IMR-90 (cell line): ENCODE measurements around the gene IL12RB1. TPM values are rescaled to one million over a fixed set of nuclear protein-coding genes. Genes with fewer than 3 reads are reported as not detected.

Experiments used
- ATAC-seq: fragments of 200-7000 bp; cut with Tn5 transposase; 2 replicates; pipeline ENCODE4 v1.9.1; 2020; ENCODE audit warnings: low read depth, mild to moderate bottlenecking, moderate library complexity
- BruUV-seq: library from RNA; stranded (reverse); fragments of 400-500 nt; replicated peaks from 2 replicates; lab custom pipeline; 2021; lab: Mats Ljungman, UMichigan
- CTCF ChIA-PET: fragments of 300-600 bp; formaldehyde crosslinking; extraction: SDS; loops from one replicate; lab custom pipeline; 2021; ENCODE audit warnings: antibody characterized with exemption; lab: Yijun Ruan, JAX
- POLR2A ChIA-PET: fragments of 300-600 bp; sonication (Branson Sonifier 250); formaldehyde crosslinking; loops from one replicate; lab custom pipeline; 2022; ENCODE audit warnings: antibody characterized with exemption; ENCODE audit not compliant: unreplicated experiment; lab: Charles Lee
- DNase-seq: peaks from one replicate; pipeline ENCODE4 v3.0.0; 2013
- H2AFZ ChIP-seq: replicated peaks from 2 replicates; pipeline ENCODE3; 2013; ENCODE audit warnings: low read length, mild to moderate bottlenecking; ENCODE audit not compliant: poor library complexity
- H2AK5ac ChIP-seq: 2 replicates; pipeline ENCODE4 v1.6.1; 2013; ENCODE audit warnings: low read depth, low read length, inconsistent platforms
- H2AK9ac ChIP-seq: replicated peaks from 2 replicates; pipeline ENCODE3; 2013; ENCODE audit warnings: mild to moderate bottlenecking, low read depth, low read length, moderate library complexity; ENCODE audit not compliant: poor library complexity
- H2BK120ac ChIP-seq: 2 replicates; pipeline ENCODE4 v1.6.1; 2013; ENCODE audit warnings: low read depth, low read length, inconsistent platforms
- H2BK15ac ChIP-seq: 3 replicates; pipeline ENCODE4 v1.6.1; 2013; ENCODE audit warnings: low read depth, low read length, inconsistent platforms
- H2BK20ac ChIP-seq: 2 replicates; pipeline ENCODE4 v1.6.1; 2013; ENCODE audit warnings: low read depth, mild to moderate bottlenecking, inconsistent platforms, low read length, moderate library complexity
- H2BK5ac ChIP-seq: 2 replicates; pipeline ENCODE4 v1.6.1; 2013; ENCODE audit warnings: mild to moderate bottlenecking, low read depth, low read length, inconsistent platforms; ENCODE audit not compliant: poor library complexity, severe bottlenecking
- H3K14ac ChIP-seq: replicated peaks from 2 replicates; pipeline ENCODE4 v1.6.1; 2013; ENCODE audit warnings: low read depth, low read length, inconsistent platforms
- H3K18ac ChIP-seq: 2 replicates; pipeline ENCODE4 v1.6.1; 2013; ENCODE audit warnings: low read depth, low read length, control low read depth
- H3K23ac ChIP-seq: 2 replicates; pipeline ENCODE4 v1.6.1; 2013; ENCODE audit warnings: low read depth, low read length, inconsistent platforms
- H3K27ac ChIP-seq: 2 replicates; pipeline ENCODE4 v1.5.1; 2013; ENCODE audit warnings: mild to moderate bottlenecking, control low read depth, low read length; ENCODE audit not compliant: insufficient read depth
- H3K27me3 ChIP-seq: 2 replicates; pipeline ENCODE4 v1.6.1; 2013; ENCODE audit warnings: low read length; ENCODE audit not compliant: control insufficient read depth, insufficient read depth
- H3K36me3 ChIP-seq: 2 replicates; pipeline ENCODE4 v1.6.1; 2013; ENCODE audit warnings: low read length, mixed read lengths; ENCODE audit not compliant: control insufficient read depth, insufficient read depth
- H3K4ac ChIP-seq: 2 replicates; pipeline ENCODE4 v1.6.1; 2013; ENCODE audit warnings: low read depth, low read length, inconsistent platforms
- H3K4me1 ChIP-seq: 2 replicates; pipeline ENCODE4 v1.6.1; 2013; ENCODE audit warnings: low read length, mixed read lengths; ENCODE audit not compliant: control insufficient read depth, insufficient read depth
- H3K4me2 ChIP-seq: 2 replicates; pipeline ENCODE4 v1.6.1; 2013; ENCODE audit warnings: low read depth, mild to moderate bottlenecking, control low read depth, low read length, moderate library complexity
- H3K4me3 ChIP-seq: 2 replicates; pipeline ENCODE4 v1.5.1; 2013; ENCODE audit warnings: low read depth, mild to moderate bottlenecking, control low read depth, low read length, moderate library complexity; ENCODE audit not compliant: insufficient read depth
- H3K56ac ChIP-seq: 2 replicates; pipeline ENCODE4 v1.6.1; 2013; ENCODE audit warnings: low read length, inconsistent platforms; ENCODE audit not compliant: insufficient read depth; ENCODE audit errors: extremely low read depth
- H3K79me1 ChIP-seq, 2 experiments: 2 replicates each; pipeline ENCODE4 v1.6.1; 2013; ENCODE audit warnings: low read length in 2 of 2, inconsistent platforms in 1 of 2, low read depth in 1 of 2
- H3K9ac ChIP-seq: 2 replicates; pipeline ENCODE4 v1.6.1; 2013; ENCODE audit warnings: low read depth, low read length, control low read depth
- H3K9me1 ChIP-seq: 2 replicates; pipeline ENCODE4 v1.6.1; 2013; ENCODE audit warnings: low read length, inconsistent platforms; ENCODE audit not compliant: insufficient read depth
- H3K9me3 ChIP-seq: 2 replicates; pipeline ENCODE4 v1.6.1; 2013; ENCODE audit warnings: low read length; ENCODE audit not compliant: control insufficient read depth, insufficient read depth
- H4K20me1 ChIP-seq: 2 replicates; pipeline ENCODE4 v1.6.1; 2013; ENCODE audit warnings: low read length, inconsistent platforms; ENCODE audit not compliant: insufficient read depth
- H4K5ac ChIP-seq: 2 replicates; pipeline ENCODE4 v1.6.1; 2013; ENCODE audit warnings: mild to moderate bottlenecking, low read depth, low read length, control low read depth
- H4K8ac ChIP-seq, 2 experiments: 2 replicates each; pipeline ENCODE4 v1.6.1; 2013; ENCODE audit warnings: low read depth in 2 of 2, low read length in 2 of 2, control low read depth in 1 of 2, inconsistent platforms in 1 of 2
- H4K91ac ChIP-seq: 2 replicates; pipeline ENCODE4 v1.6.1; 2013; ENCODE audit warnings: low read depth, low read length, inconsistent platforms; ENCODE audit not compliant: insufficient read depth
- RAD21 ChIP-seq: IDR thresholded peaks from 2 replicates; pipeline ENCODE4 v1.6.1; 2012; ENCODE audit warnings: low read length, improper control_type of control experiment
- USF2 ChIP-seq: fragments of 150-350 bp; IDR thresholded peaks from 2 replicates; pipeline ENCODE4 v1.6.1; 2017; ENCODE audit warnings: mild to moderate bottlenecking, antibody characterized with exemption, low read length, low read depth
- WGBS, 2 experiments: methylation state at CpG; one replicate each; pipeline versions ENCODE4 v1.1.5 to v1.1.7; 2013; ENCODE audit warnings: missing lambda C conversion rate in 2 of 2; ENCODE audit not compliant: insufficient read length in 1 of 2; ENCODE audit errors: extremely low coverage in 2 of 2; 5-methylcytosine and 5-hydroxymethylcytosine counted together
- dilution Hi-C: fragments of 300-500 bp; cut with HindIII; formaldehyde crosslinking; loops from one replicate; pipeline ENCODE4 v1.14.3; 2018; ENCODE audit warnings: low sequenced_read_pairs; ENCODE audit not compliant: unreplicated experiment
- in situ Hi-C: fragments of 300-500 bp; cut with MboI; formaldehyde crosslinking; loops from 3 replicates; pipeline ENCODE4 v1.14.3; 2019; ENCODE audit warnings: low sequenced_read_pairs, inconsistent platforms, mixed read lengths
- intact Hi-C: fragments of 100-400 bp; cut with micrococcal nuclease; formaldehyde crosslinking; loops from 2 replicates; pipeline ENCODE4 v1.10.0; 2022
- polyA plus RNA-seq, 3 experiments: library from polyadenylated mRNA; depleted of rRNA; stranded (reverse); fragments of >200 nt; gene quantifications; 2 replicates each; pipeline ENCODE4 v1.2.3, GENCODE V29; 2012; ENCODE audit warnings: low replicate concordance in 1 of 3
- total RNA-seq: library from RNA; depleted of rRNA; stranded (reverse); fragments of >200 nt; gene quantifications from 2 replicates; pipeline ENCODE4 v1.2.3, GENCODE V29; 2012

Gene IL12RB1
- total and polyA plus RNA-seq, 2 of the 4 experiments (the other 2 are of a cell fraction): not detected

- Histone ChIP-seq H3K14ac (no peak overlapping the region), H3K27ac (no peak overlapping the region), H4K8ac (no peak overlapping the region; a peak in 1 of 4 replicates), H3K23ac (no peak overlapping the region), H3K9me1 (no peaks in the 10 kb centered on the region), H3K9ac (no peak overlapping the region), H2BK120ac (no peak overlapping the region), H3K36me3 (no peaks in the 10 kb centered on the region), H4K5ac (no peak overlapping the region), H4K20me1 (no peaks in the 10 kb centered on the region), H4K91ac (no peak overlapping the region), H3K4me1 (peaks cover 3% of the 10 kb centered on the region; the same call in 1 of the 2 replicates), H3K79me1 (no peaks in the 10 kb centered on the region), H3K4ac (no peak overlapping the region), H3K9me3 (no peaks in the 10 kb centered on the region), H3K56ac (no peak overlapping the region), H3K4me2 (no peak overlapping the region), H3K18ac (no peak overlapping the region), H2BK15ac (no peak overlapping the region), H3K4me3 (no peak overlapping the region), H2AK9ac (peak overlapping the region; percentile 26), H2AK5ac (no peak overlapping the region), H2BK20ac (no peak overlapping the region), H3K27me3 (peaks cover 5% of the 10 kb centered on the region), H2AFZ (peak overlapping the region; percentile 51), H2BK5ac (no peak overlapping the region)
- ATAC-seq: no peak
- ChIA-PET CTCF (no interaction called here), POLR2A (no interaction called here)
- in situ Hi-C loops (no loop called here), dilution Hi-C loops (no loop called here), intact Hi-C loops (no loop called here)
- no CpG with 5 or more reads among the region's 6 CpGs for WGBS, 2 experiments
- no peak for TF ChIP-seq RAD21
- TF ChIP-seq USF2: peak; percentile 91
- BruUV-seq: no TSS peak
- peak; percentile 20 for DNase-seq
Measured at GRCh38 chr19:18093439-18094161, 6.9 kb upstream of the IL12RB1 start.
